Measurements from ENCODE around the gene MAPK10. TPM values are rescaled to one million over a fixed set of nuclear protein-coding genes. Genes with fewer than 3 reads are reported as not detected.

Gene MAPK10
- total and polyA plus RNA-seq, 9 of the 15 experiments (the other 6 are each of a cell fraction or from before 2014, with no cell fraction given) = 0.10 to 0.53 (median 0.18) TPM; not detected in 4

DNA sequence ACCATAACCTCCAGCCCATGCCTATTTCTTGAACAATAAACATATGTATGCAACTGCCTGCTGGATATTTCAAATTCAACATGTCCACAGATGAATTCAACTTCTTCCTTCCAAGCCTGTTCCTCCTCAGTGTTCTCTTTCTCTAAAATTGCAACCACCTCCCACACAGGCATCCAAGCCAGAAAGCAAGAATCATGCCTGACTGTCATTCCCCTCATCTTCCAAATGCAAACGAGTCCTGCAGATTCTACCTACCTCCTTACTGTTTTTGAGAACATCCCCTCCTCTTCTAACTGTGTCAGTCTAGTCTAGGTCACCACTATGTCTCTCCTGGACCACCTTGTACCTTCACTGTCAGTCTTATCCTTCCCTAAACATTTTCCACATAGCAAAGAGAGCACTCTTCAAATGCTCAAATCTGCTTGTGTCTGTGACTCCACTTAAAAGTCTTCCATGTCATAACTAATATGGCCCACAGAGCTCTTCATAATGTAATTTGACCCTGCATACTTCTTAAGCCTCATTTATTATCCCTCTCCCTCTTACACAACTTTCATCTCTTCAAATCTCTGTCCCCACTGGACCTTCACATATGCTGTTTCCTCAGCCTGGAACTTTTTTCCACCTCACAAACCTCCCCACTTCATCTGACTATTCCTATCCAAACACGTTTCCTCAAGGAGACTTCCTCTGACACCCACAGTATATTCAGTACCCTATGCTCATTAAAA is 25.7 kb downstream of the MAPK10 start (continued):
- TF ChIP-seq, protein P1, sequence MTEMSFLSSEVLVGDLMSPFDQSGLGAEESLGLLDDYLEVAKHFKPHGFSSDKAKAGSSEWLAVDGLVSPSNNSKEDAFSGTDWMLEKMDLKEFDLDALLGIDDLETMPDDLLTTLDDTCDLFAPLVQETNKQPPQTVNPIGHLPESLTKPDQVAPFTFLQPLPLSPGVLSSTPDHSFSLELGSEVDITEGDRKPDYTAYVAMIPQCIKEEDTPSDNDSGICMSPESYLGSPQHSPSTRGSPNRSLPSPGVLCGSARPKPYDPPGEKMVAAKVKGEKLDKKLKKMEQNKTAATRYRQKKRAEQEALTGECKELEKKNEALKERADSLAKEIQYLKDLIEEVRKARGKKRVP (CRISPR knock-in tag; IDR thresholded peaks at IDR 0.05) = no peak
- no peak for TF ChIP-seq NR4A1 (CRISPR knock-in tag; IDR thresholded peaks at IDR 0.05)
- TF ChIP-seq NR4A1 (tag; IDR thresholded peaks at IDR 0.05) = no peak
- TF ChIP-seq, protein P2, sequence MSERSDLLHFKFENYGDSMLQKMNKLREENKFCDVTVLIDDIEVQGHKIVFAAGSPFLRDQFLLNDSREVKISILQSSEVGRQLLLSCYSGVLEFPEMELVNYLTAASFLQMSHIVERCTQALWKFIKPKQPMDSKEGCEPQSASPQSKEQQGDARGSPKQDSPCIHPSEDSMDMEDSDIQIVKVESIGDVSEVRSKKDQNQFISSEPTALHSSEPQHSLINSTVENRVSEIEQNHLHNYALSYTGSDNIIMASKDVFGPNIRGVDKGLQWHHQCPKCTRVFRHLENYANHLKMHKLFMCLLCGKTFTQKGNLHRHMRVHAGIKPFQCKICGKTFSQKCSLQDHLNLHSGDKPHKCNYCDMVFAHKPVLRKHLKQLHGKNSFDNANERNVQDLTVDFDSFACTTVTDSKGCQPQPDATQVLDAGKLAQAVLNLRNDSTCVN (CRISPR knock-in tag; IDR thresholded peaks at IDR 0.05) = no peak
- no peak for TF ChIP-seq JUND (IDR thresholded peaks at IDR 0.05; ENCODE audit: borderline replicate concordance, low read depth, low read length)
- TF ChIP-seq JUND (tag; IDR thresholded peaks at IDR 0.05; ENCODE audit: borderline replicate concordance, low read depth, low read length) = no peak
- no peak for TF ChIP-seq ZNF354B (CRISPR knock-in tag; IDR thresholded peaks at IDR 0.05)
- no peak for TF ChIP-seq PATZ1 (CRISPR knock-in tag; IDR thresholded peaks at IDR 0.05; ENCODE audit: borderline replicate concordance)
- no peak for TF ChIP-seq HDGF (IDR thresholded peaks at IDR 0.05)
- no peak for TF ChIP-seq DIDO1 (tag; IDR thresholded peaks at IDR 0.05; ENCODE audit: low read depth)
- TF ChIP-seq FOXJ3 (CRISPR knock-in tag; IDR thresholded peaks at IDR 0.05) = no peak
- TF ChIP-seq, protein P3, sequence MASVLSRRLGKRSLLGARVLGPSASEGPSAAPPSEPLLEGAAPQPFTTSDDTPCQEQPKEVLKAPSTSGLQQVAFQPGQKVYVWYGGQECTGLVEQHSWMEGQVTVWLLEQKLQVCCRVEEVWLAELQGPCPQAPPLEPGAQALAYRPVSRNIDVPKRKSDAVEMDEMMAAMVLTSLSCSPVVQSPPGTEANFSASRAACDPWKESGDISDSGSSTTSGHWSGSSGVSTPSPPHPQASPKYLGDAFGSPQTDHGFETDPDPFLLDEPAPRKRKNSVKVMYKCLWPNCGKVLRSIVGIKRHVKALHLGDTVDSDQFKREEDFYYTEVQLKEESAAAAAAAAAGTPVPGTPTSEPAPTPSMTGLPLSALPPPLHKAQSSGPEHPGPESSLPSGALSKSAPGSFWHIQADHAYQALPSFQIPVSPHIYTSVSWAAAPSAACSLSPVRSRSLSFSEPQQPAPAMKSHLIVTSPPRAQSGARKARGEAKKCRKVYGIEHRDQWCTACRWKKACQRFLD (CRISPR knock-in tag; IDR thresholded peaks at IDR 0.05) = no peak
- TF ChIP-seq SAFB (IDR thresholded peaks at IDR 0.05; ENCODE audit: borderline replicate concordance, low read depth, low read length) = no peak
- TF ChIP-seq RFX1 (IDR thresholded peaks at IDR 0.05) = no peak
- no peak for TF ChIP-seq FOXK1 (CRISPR knock-in tag; IDR thresholded peaks at IDR 0.05; ENCODE audit: borderline replicate concordance)
- no peak for TF ChIP-seq ZNF263 (CRISPR knock-in tag; IDR thresholded peaks at IDR 0.05; ENCODE audit: borderline replicate concordance)
- no peak for TF ChIP-seq LCOR (CRISPR knock-in tag; IDR thresholded peaks at IDR 0.05)
